ENCODE measurements around the gene ZNF507.

DNA sequence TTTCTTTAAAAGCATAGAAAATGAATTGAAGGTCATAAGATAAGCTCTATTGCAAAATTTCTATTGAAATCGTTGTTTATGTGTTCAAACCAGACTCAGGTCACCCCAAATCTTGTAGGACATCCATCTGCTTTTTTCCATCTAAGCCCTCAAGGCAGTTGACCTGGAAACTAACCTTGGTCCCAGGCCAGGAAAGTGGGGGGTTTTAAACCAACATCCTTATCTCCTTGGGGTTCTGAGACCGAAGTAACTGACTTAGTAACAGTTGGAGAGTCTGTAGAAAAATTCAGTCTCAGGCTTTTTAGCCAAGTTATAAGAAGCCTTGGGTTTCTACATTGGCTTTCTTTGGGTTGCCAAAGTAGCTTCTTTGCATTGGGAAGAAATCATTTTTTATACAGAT, 23.4 kb downstream of the ZNF507 start:
- TF ChIP-seq TAF1 (IDR thresholded peaks at IDR 0.05; ENCODE audit: low read depth, low read length) (no peak), POLR2AphosphoS5 (IDR thresholded peaks at IDR 0.05; ENCODE audit: low read depth, low read length) (no peak)

All from GM12891 (cell line).